Measurements from ENCODE around the gene PIN4. TPM values are rescaled to one million over a fixed set of nuclear protein-coding genes. Genes with fewer than 3 reads are reported as not detected.

PIN4 gene
- total and polyA plus RNA-seq, 10 of the 15 experiments (the other 5 are each of a cell fraction or from before 2014, with no cell fraction given) = 8.2 to 53.6 (median 33.9) TPM

GRCh38 chrX:72245461-72246089 is 64.0 kb downstream of the PIN4 start:
- DNase-seq (ENCODE audit: low read depth, low spot score) (no peak), FAIRE-seq (peak; percentile 84), ATAC-seq (peak; percentile 91)
- Histone ChIP-seq H3K4me3 (no peak overlapping the region), H3K9me3 (replicated peaks; ENCODE audit: control insufficient read depth, insufficient read depth, low read length) (no peaks in the 10 kb centered on the region), H3K79me2 (ENCODE audit: control insufficient read depth, insufficient read depth, low read length) (no peaks in the 10 kb centered on the region), H3K4me1 (ENCODE audit: control insufficient read depth, insufficient read depth, low read length) (no peaks in the 10 kb centered on the region), H3K4me2 (ENCODE audit: control insufficient read depth, insufficient read depth) (no peak overlapping the region), H4K20me1 (ENCODE audit: control insufficient read depth, insufficient read depth) (no peaks in the 10 kb centered on the region), H3K27ac (ENCODE audit: control insufficient read depth, insufficient read depth) (no peak overlapping the region), H3K9ac (ENCODE audit: control insufficient read depth, insufficient read depth, low read length) (no peak overlapping the region), H3K27me3 (replicated peaks in 1 of 2; ENCODE audit: control insufficient read depth in 2 of 2, insufficient read depth in 2 of 2, low read length in 1 of 2) (no peaks in the 10 kb centered on the region), H2AFZ (ENCODE audit: control insufficient read depth, low read depth, low read length) (no peak overlapping the region), H3K36me3 (ENCODE audit: control insufficient read depth in 2 of 2, insufficient read depth in 2 of 2, low read length in 1 of 2) (no peaks in the 10 kb centered on the region)
- in situ Hi-C loops (cut with MboI) = loop anchor here (10.0 to 25.0 kb wide), 3 partner anchors 299 to 1892 kb away; no protein-coding TSS in a partner anchor
- 98% methylated on average over 3 of the region's 3 CpGs for WGBS (ENCODE audit: insufficient coverage, insufficient replicate concordance, low lambda C conversion rate, missing lambda C conversion rate)
- ChIA-PET RAD21 (ENCODE audit: unreplicated experiment) (interaction anchor here (0.8 to 2.9 kb wide), 6 partner anchors 9 to 310 kb away, joined by 3 to 8 read pairs (median 4); no protein-coding TSS in a partner anchor), CTCF (interaction anchor here (0.6 to 3.8 kb wide), 24 partner anchors 9 to 310 kb away, joined by 3 to 40 read pairs (median 4); partner anchors contain the start of gene RPS4X), POLR2A (no interaction called here), SMC1A (ENCODE audit: uncharacterized antibody, unreplicated experiment) (interaction anchor here (0.6 to 3.2 kb wide), 5 partner anchors 23 to 310 kb away, joined by 3 to 17 read pairs (median 7); partner anchors contain the start of gene RPS4X)
- TF ChIP-seq YY1 (IDR thresholded peaks at IDR 0.05; ENCODE audit: low read depth, low read length) (peak; percentile 76), IKZF1 (conservative IDR thresholded peaks at IDR 0.05) (0 out of 2 replicates have a peak, but pooled peaks have one; percentile 23), SMC3 (IDR thresholded peaks at IDR 0.05; ENCODE audit: borderline replicate concordance, low read length) (peak; percentile 78), RAD21 (IDR thresholded peaks at IDR 0.05; ENCODE audit: insufficient read depth, low read depth, low read length) (peak; percentile 69), NFIC (IDR thresholded peaks at IDR 0.05; ENCODE audit: low read depth, low read length) (no peak)
- TF ChIP-seq, protein P1, sequence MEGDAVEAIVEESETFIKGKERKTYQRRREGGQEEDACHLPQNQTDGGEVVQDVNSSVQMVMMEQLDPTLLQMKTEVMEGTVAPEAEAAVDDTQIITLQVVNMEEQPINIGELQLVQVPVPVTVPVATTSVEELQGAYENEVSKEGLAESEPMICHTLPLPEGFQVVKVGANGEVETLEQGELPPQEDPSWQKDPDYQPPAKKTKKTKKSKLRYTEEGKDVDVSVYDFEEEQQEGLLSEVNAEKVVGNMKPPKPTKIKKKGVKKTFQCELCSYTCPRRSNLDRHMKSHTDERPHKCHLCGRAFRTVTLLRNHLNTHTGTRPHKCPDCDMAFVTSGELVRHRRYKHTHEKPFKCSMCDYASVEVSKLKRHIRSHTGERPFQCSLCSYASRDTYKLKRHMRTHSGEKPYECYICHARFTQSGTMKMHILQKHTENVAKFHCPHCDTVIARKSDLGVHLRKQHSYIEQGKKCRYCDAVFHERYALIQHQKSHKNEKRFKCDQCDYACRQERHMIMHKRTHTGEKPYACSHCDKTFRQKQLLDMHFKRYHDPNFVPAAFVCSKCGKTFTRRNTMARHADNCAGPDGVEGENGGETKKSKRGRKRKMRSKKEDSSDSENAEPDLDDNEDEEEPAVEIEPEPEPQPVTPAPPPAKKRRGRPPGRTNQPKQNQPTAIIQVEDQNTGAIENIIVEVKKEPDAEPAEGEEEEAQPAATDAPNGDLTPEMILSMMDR (IDR thresholded peaks at IDR 0.05 in 2 of 3, conservative IDR thresholded peaks at IDR 0.05 in 1 of 3; ENCODE audit: control insufficient read depth in 2 of 3, extremely low read depth in 1 of 3, insufficient read depth in 1 of 3, low read depth in 3 of 3, low read length in 3 of 3) = peak; percentile 80 to 83 (median 81)
- no TSS peak for BruUV-seq (replicated peaks)
- intact Hi-C loops (cut with micrococcal nuclease; ENCODE audit: unreplicated experiment) = loop anchor here (1.0 kb wide), 1 partner anchor 295 kb away; no protein-coding TSS in a partner anchor

Data from GM12878 (cell line).